Measurements from ENCODE around the gene ADAMTSL1.

- TF ChIP-seq, protein P1, sequence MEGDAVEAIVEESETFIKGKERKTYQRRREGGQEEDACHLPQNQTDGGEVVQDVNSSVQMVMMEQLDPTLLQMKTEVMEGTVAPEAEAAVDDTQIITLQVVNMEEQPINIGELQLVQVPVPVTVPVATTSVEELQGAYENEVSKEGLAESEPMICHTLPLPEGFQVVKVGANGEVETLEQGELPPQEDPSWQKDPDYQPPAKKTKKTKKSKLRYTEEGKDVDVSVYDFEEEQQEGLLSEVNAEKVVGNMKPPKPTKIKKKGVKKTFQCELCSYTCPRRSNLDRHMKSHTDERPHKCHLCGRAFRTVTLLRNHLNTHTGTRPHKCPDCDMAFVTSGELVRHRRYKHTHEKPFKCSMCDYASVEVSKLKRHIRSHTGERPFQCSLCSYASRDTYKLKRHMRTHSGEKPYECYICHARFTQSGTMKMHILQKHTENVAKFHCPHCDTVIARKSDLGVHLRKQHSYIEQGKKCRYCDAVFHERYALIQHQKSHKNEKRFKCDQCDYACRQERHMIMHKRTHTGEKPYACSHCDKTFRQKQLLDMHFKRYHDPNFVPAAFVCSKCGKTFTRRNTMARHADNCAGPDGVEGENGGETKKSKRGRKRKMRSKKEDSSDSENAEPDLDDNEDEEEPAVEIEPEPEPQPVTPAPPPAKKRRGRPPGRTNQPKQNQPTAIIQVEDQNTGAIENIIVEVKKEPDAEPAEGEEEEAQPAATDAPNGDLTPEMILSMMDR (conservative IDR thresholded peaks at IDR 0.05 in 1 of 2, IDR thresholded peaks at IDR 0.05 in 1 of 2; ENCODE audit: extremely low read depth in 1 of 2, insufficient read depth in 1 of 2, low read depth in 1 of 2, low read length in 2 of 2), result no peak
- TF ChIP-seq EZH2 (IDR thresholded peaks at IDR 0.05; ENCODE audit: borderline replicate concordance, low read length), result no peak
These were observed 478.0 kb downstream of the ADAMTSL1 start for GRCh38 chr9:18951936-18952335.

All from mammary epithelial cell (primary cell).